GM21367 (cell line): ENCODE results near the gene COL13A1.

ENCODE experiments used
- ATAC-seq: cut with Tn5 transposase; IDR thresholded peaks from one replicate; pipeline ENCODE4 v1.9.1; 2021; ENCODE audit not compliant: unreplicated experiment

Gene COL13A1

GRCh38 chr10:69789164-69789576 lies 12.5 kb upstream of the COL13A1 start:
- ATAC-seq, result no peak

GRCh38 chr10:69791812-69792211 lies 9.9 kb upstream of the COL13A1 start:
- ATAC-seq, result no peak

GRCh38 chr10:69792341-69792740 lies 9.4 kb upstream of the COL13A1 start:
- no peak for ATAC-seq

GRCh38 chr10:69794673-69795072 lies 7.0 kb upstream of the COL13A1 start:
- ATAC-seq, result no peak

GRCh38 chr10:69795242-69795934 lies 6.3 kb upstream of the COL13A1 start:
- ATAC-seq, result no peak

- ATAC-seq, result no peak
Observed at GRCh38 chr10:69797959-69798358, 3.7 kb upstream of the COL13A1 start.

- ATAC-seq, result no peak
Observed at GRCh38 chr10:69800109-69800508, 1.6 kb upstream of the COL13A1 start.

GRCh38 chr10:69800665-69801064 lies 1.0 kb upstream of the COL13A1 start:
- no peak for ATAC-seq

- no peak for ATAC-seq
Observed at GRCh38 chr10:69801094-69801433, 642 bp upstream of the COL13A1 start.

- ATAC-seq, result no peak
Observed at GRCh38 chr10:69802424-69803161, 887 bp downstream of the COL13A1 start.

- no peak for ATAC-seq
Observed at GRCh38 chr10:69803809-69804208, 2.1 kb downstream of the COL13A1 start.

- ATAC-seq, result no peak
Observed at GRCh38 chr10:69804775-69805174, 3.1 kb downstream of the COL13A1 start.

GRCh38 chr10:69807122-69807521 lies 5.4 kb downstream of the COL13A1 start:
- no peak for ATAC-seq

GRCh38 chr10:69807696-69808095 lies 6.0 kb downstream of the COL13A1 start:
- no peak for ATAC-seq

GRCh38 chr10:69809318-69809717 lies 7.6 kb downstream of the COL13A1 start:
- no peak for ATAC-seq

- no peak for ATAC-seq
Observed at GRCh38 chr10:69810097-69810496, 8.4 kb downstream of the COL13A1 start.

GRCh38 chr10:69810675-69811397 lies 9.1 kb downstream of the COL13A1 start:
- ATAC-seq, result no peak

- ATAC-seq, result no peak
Observed at GRCh38 chr10:69813632-69814031, 11.9 kb downstream of the COL13A1 start.

GRCh38 chr10:69814251-69814650 lies 12.5 kb downstream of the COL13A1 start:
- ATAC-seq, result no peak

GRCh38 chr10:69815104-69815503 lies 13.4 kb downstream of the COL13A1 start:
- no peak for ATAC-seq

GRCh38 chr10:69816521-69816920 lies 14.8 kb downstream of the COL13A1 start:
- ATAC-seq, result no peak

GRCh38 chr10:69817078-69817581 lies 15.4 kb downstream of the COL13A1 start:
- no peak for ATAC-seq
